Esophagus squamous epithelium (tissue), 5 donors: ENCODE data around the gene BCKDHB. TPM values are rescaled to one million over a fixed set of nuclear protein-coding genes. Genes with fewer than 3 reads are reported as not detected.

Experiments
- DNase-seq: peaks from one replicate; lab custom pipeline; 2025; lab: John Stamatoyannopoulos, UW
- H3K27ac ChIP-seq, 4 donors: fragments of 200-600 bp; sonication (generic); one replicate each; pipeline ENCODE4 v1.5.1; 2016 to 2019; ENCODE audit warnings: mild to moderate bottlenecking in 1 of 4
- H3K27me3 ChIP-seq, 4 donors: fragments of 200-600 bp; sonication (generic); 1 replicate in 3 of 4; 2 replicates in 1 of 4; pipeline versions ENCODE4 v1.5.1 to v1.6.0; 2017 to 2021; ENCODE audit warnings: antibody characterized with exemption in 1 of 4
- H3K36me3 ChIP-seq, 3 donors: fragments of 200-600 bp; sonication (generic); one replicate each; pipeline ENCODE4 v1.5.1; 2016 to 2019
- H3K4me1 ChIP-seq, 3 donors: fragments of 200-600 bp; sonication (generic); one replicate each; pipeline ENCODE4 v1.5.1; 2017 to 2019
- H3K4me3 ChIP-seq, 4 donors: fragments of 200-600 bp; sonication (generic); 1 replicate in 3 of 4; 2 replicates in 1 of 4; pipeline ENCODE4 v1.5.1; 2016 to 2019; ENCODE audit warnings: mild to moderate bottlenecking in 2 of 4, moderate library complexity in 1 of 4
- H3K9me3 ChIP-seq, 3 donors: fragments of 200-600 bp; sonication (generic); one replicate each; pipeline ENCODE4 v1.5.1; 2016 to 2019
- POLR2A ChIP-seq, 4 donors: fragments of 450-650 bp; IDR thresholded peaks; one replicate each; pipeline ENCODE4 v1.6.1; 2017; ENCODE audit warnings: antibody characterized with exemption in 4 of 4, mild to moderate bottlenecking in 4 of 4, moderate library complexity in 3 of 4
- whole genome bisulfite sequencing, 2 donors: methylation state at CpG; one replicate each; pipeline ENCODE4 v1.1.5; 2018; 5-methylcytosine and 5-hydroxymethylcytosine counted together
- intact Hi-C: fragments of 100-400 bp; cut with DNase I; formaldehyde crosslinking; loops from one replicate; pipeline ENCODE4 v1.15.0; 2022
- total RNA-seq, 4 donors: library from RNA; depleted of rRNA; stranded (reverse); fragments of >200 nt; gene quantifications; one replicate each; pipeline ENCODE4 v1.1.0, GENCODE V29; 2016
- TF ChIP-seq, protein P1 (sequence below), 6 experiments: fragments of 450-650 bp in 4 of 6; fragments of 200-600 bp in 2 of 6; sonication (generic) in 2 of 6; IDR thresholded peaks; one replicate each; pipeline ENCODE4 v1.5.1; 2016 to 2019; ENCODE audit warnings: antibody characterized with exemption in 6 of 6, mild to moderate bottlenecking in 4 of 6, moderate library complexity in 4 of 6
- donor health status: DM: yes; HTN: yes; CAD: no.

BCKDHB gene
- total RNA-seq, 4 donors from 2014 or later, result 7.6 to 15.8 (median 9.0) TPM

DNA sequence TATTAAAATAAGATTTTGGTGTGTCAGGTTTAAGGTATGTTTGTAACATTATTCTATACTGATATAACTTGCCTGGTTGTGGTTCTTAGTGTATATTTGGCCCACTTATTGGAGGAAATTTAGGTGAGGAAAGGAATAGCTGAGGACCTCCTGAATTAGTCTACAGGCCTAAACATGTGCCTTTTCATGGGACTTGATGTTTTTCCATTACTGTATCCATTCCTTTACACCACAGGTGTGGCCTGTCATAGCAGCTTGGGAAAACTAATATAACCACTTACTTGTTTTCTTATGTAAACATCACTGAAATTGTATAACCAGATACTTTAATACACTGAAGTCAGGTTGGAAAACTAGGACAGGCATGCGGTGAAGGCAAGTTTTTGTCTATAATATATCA is 27.6 kb downstream of the BCKDHB start:
- Histone ChIP-seq H3K27me3 (no peaks in the 10 kb centered on the region), H3K27ac (no peak overlapping the region), H3K4me1 (no peaks in the 10 kb centered on the region), H3K4me3 (no peak overlapping the region), H3K9me3 (no peaks in the 10 kb centered on the region), H3K36me3 (peaks cover 0 to 46% (median 0%) of the 10 kb centered on the region in 3 donors)
- TF ChIP-seq, protein P1, sequence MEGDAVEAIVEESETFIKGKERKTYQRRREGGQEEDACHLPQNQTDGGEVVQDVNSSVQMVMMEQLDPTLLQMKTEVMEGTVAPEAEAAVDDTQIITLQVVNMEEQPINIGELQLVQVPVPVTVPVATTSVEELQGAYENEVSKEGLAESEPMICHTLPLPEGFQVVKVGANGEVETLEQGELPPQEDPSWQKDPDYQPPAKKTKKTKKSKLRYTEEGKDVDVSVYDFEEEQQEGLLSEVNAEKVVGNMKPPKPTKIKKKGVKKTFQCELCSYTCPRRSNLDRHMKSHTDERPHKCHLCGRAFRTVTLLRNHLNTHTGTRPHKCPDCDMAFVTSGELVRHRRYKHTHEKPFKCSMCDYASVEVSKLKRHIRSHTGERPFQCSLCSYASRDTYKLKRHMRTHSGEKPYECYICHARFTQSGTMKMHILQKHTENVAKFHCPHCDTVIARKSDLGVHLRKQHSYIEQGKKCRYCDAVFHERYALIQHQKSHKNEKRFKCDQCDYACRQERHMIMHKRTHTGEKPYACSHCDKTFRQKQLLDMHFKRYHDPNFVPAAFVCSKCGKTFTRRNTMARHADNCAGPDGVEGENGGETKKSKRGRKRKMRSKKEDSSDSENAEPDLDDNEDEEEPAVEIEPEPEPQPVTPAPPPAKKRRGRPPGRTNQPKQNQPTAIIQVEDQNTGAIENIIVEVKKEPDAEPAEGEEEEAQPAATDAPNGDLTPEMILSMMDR (IDR thresholded peaks at IDR 0.05), result no peak
- no peak for TF ChIP-seq POLR2A (IDR thresholded peaks at IDR 0.05)
- 63 to 100% methylated on average over 1 of the region's 1 CpG for WGBS, 2 donors
- DNase-seq, result no peak
- intact Hi-C loops, result no loop called here

DNA sequence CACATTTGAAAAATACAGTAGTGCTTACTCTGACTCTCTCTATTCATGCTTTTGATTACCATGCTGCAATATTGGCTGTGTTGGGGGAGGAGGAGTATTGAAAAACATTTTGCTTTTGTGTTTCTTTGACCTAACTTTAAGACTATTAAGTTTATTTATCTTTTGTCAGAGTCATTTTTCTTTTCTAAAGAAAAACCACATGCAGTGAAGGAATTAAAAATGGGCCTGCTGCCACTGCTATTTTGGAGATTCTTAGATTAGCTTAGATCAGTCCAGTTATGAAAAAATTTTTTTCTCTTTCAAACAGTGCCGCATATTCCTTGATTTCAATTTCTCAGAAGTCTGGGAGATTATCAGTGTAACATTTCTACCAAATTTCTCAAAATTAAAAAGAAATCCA is 36.1 kb downstream of the BCKDHB start:
- Histone ChIP-seq H3K36me3 (peaks cover 0 to 5% (median 0%) of the 10 kb centered on the region in 3 donors), H3K27ac (peak overlapping the region in 2 of 4 donors; percentile 31 to 60), H3K4me1 (peaks cover 3 to 35% (median 24%) of the 10 kb centered on the region in 3 donors), H3K27me3 (no peaks in the 10 kb centered on the region), H3K4me3 (no peak overlapping the region), H3K9me3 (no peaks in the 10 kb centered on the region)
- WGBS, 2 donors, result 50 to 55% methylated on average over 1 of the region's 1 CpG
- intact Hi-C loops, result no loop called here
- DNase-seq, result no peak
- TF ChIP-seq, protein P1 (IDR thresholded peaks at IDR 0.05), result no peak
- no peak for TF ChIP-seq POLR2A (IDR thresholded peaks at IDR 0.05)

DNA sequence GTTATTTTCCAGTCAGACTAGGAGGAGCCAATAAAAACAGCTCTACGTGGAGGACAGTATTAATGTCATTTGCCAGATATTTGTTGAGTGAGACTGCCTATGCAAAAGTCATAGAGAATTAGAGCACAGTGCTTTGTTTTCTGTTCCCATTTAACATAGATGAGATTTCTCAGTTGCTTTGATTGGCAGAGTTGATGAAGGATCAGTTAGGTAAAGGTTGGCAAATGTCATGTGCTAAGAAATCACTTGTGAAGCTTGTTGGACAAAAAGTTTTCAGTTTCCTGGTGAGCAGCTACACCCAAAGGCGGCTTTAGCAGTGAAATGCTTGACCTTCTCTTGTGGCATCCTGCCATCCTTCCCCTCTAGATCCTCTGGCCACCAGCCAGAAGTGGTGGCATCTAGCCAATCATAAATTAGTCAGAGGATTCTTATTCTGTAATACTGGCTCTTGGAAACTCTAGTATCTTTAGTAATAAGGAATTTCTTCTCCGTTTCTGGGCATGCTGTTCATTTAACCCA is 37.0 kb downstream of the BCKDHB start:
- H3K36me3 ChIP-seq, result peaks cover 0 to 5% (median 0%) of the 10 kb centered on the region in 3 donors
- H3K27me3 ChIP-seq, result no peaks in the 10 kb centered on the region
- TF ChIP-seq, protein P1 (IDR thresholded peaks at IDR 0.05), result no peak
- no peak for TF ChIP-seq POLR2A (IDR thresholded peaks at IDR 0.05)
- no peak for DNase-seq
- WGBS, 2 donors, result 10 to 32% methylated on average over 3 of the region's 3 CpGs
- intact Hi-C loops, result no loop called here
- H3K9me3 ChIP-seq, result no peaks in the 10 kb centered on the region
- H3K4me3 ChIP-seq, result no peak overlapping the region
- H3K27ac ChIP-seq, result peak overlapping the region in 2 of 4 donors; percentile 31 to 60
- H3K4me1 ChIP-seq, result peaks cover 3 to 35% (median 24%) of the 10 kb centered on the region in 3 donors

DNA sequence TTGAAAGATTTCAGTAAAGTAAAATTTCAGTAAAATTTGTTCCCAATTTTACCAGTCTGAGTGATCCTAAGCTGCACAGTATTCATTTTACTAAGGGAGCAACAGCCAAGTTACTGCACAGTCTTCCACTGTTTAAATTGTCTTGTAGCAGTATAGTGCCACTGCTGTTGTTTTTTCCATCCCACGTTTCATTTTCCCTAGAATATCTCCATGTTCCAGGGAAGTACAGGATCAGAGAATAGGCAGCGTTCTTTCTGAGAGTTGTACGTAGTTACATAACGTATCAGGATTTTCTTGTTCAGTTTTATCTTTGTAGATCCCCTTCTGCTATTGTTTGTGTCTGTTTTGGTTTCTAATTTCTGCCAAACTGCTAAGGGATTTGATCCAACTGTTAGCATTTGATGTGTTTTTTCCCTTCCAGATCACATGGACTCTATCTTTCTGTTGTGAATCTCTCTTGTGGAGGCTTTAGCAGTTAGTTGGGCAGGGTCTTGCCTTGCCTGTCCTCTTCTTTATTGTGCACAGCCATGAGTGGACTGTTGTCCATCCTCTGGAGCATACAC is 38.4 kb downstream of the BCKDHB start:
- H3K9me3 ChIP-seq, result no peaks in the 10 kb centered on the region
- H3K4me3 ChIP-seq, result no peak overlapping the region
- TF ChIP-seq POLR2A (IDR thresholded peaks at IDR 0.05), result no peak
- TF ChIP-seq, protein P1 (IDR thresholded peaks at IDR 0.05), result no peak
- no peaks in the 10 kb centered on the region for H3K27me3 ChIP-seq
- H3K4me1 ChIP-seq, result peaks cover 3 to 35% (median 24%) of the 10 kb centered on the region in 3 donors
- intact Hi-C loops, result no loop called here
- peaks cover 0 to 5% (median 0%) of the 10 kb centered on the region in 3 donors for H3K36me3 ChIP-seq
- WGBS, 2 donors, result 72% methylated on average over 4 of the region's 4 CpGs
- no peak for DNase-seq
- no peak overlapping the region for H3K27ac ChIP-seq

DNA sequence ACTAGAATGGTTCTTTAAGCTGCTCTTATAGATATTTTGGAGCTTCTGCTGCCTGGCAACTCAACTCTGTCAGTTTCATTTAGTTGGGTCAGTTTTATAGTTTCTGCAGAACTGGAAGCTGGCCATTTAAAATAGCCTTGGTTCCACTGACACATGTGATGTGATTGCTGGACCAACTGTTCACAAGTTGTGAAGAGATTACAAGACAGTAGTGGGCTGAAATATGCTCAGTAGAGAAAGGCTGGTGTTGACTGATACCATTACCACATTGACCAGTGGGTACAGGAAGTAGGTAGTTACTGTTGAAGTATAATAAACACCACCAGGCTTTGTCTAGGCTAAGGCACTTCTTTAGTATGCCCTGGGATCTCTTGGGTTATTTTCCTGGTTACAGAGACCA is 39.0 kb downstream of the BCKDHB start:
- H3K4me3 ChIP-seq, result no peak overlapping the region
- no peaks in the 10 kb centered on the region for H3K9me3 ChIP-seq
- H3K4me1 ChIP-seq, result peaks cover 3 to 35% (median 24%) of the 10 kb centered on the region in 3 donors
- peaks cover 0 to 5% (median 0%) of the 10 kb centered on the region in 3 donors for H3K36me3 ChIP-seq
- no peaks in the 10 kb centered on the region for H3K27me3 ChIP-seq
- no peak for DNase-seq
- intact Hi-C loops, result no loop called here
- no peak overlapping the region for H3K27ac ChIP-seq
- TF ChIP-seq, protein P1 (IDR thresholded peaks at IDR 0.05), result no peak
- TF ChIP-seq POLR2A (IDR thresholded peaks at IDR 0.05), result no peak
